Ramos (cell line): ENCODE data around the gene COMMD6.

Source experiments
- in situ Hi-C: fragments of 300-500 bp; cut with MboI; formaldehyde crosslinking; loops from one replicate; pipeline ENCODE4 v1.14.3; 2022; ENCODE audit warnings: low sequenced_read_pairs; ENCODE audit not compliant: unreplicated experiment

Gene COMMD6

DNA sequence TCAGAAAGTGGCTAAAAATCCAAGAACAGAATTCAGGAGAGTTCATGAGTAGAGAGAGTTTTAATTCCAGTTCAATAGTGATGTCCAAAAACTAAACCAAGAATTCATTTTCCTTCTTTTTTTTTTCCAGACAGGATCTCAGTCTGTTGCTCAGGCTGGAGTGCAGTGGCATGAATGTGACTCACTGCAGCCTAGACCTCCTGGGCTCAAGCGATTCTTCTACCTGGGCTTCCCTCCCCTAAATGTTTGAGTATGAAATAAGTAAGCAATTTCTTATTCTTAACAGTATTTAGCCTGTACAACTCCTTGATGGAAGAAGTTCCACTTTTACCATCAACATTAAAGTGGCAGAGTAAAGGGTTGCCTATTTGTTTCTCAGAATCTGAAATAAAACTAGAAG, 3.8 kb downstream of the COMMD6 start:
- in situ Hi-C loops, result no loop called here

GRCh38 chr13:75530549-75530961, 7.1 kb downstream of the COMMD6 start:
- in situ Hi-C loops, result no loop called here

GRCh38 chr13:75521956-75522355, 15.7 kb downstream of the COMMD6 start:
- in situ Hi-C loops, result no loop called here

DNA sequence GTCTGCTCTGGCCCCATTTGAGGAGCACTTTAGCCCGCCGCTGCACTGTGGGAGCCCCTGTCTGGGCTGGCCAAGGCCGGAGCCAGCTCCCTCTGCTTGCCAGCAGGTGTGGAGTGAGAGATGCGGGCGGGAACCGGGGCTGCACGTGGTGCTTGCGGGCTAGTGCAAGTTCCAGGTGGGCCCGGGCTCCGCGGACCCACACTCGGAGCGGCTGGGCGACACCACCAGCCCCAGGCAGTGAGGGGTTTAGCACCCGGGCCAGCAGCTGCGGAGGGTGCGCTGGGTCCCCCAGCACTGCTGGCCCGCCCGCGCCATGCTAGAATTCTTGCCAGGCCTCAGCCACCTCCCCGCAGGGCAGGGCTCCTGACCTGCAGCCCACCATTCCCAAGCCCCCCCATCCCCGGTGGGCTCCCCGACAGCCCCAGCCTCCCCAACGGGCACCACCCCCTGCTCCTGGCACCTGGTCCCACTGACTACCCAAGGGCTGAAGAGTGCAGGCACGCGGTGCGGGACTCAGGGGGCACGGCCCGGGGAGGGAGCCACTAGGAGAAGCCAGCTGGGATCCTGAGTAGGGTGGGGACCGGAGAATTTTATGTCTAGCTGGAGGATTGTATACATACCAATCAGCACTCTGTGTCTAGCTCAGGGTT, 19.1 kb downstream of the COMMD6 start:
- in situ Hi-C loops, result no loop called here

DNA sequence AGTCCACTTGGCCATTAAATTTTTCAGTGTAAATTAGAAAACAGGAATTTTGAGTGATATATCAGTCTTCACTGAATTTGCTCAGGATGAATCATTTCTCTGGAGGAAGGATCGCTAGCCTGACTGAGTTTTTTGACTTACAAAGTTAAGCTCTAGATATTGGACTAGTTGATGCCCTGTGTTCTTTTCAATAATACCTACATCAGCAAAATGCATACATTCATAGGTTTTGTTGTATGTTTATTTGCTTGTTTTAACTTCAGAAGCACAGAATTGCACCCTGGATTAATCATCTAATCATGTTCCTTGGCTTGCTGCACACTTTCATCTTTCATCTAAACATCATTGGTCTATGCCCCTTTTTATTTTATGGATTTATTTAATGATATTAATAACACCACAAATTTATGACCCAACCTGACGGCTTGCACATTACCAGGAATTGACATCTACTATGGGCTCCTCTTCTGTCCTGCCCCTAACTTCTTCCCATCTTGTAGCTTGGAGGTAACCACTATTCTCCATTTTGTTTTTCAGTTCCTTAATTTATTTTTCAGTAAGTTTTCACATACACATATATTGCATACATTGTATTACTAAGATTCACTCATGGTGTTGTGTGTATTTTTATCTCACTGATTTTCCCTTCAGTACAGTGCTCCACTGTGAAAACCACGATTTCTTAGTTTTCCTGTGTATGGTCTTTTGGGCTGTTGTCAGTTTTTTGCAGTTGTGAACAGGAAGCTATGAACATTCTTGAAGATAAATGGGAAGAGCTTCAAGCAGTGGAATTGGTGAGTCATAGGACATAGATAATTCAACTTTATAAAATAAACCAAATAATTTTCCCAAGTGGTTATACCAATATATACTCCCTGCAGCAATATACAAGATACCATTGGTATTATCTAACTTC, 23.3 kb downstream of the COMMD6 start:
- in situ Hi-C loops, result no loop called here

GRCh38 chr13:75513271-75513670, 24.4 kb downstream of the COMMD6 start:
- in situ Hi-C loops, result no loop called here

- in situ Hi-C loops, result no loop called here
Measured at GRCh38 chr13:75512253-75512652, 25.4 kb downstream of the COMMD6 start.

- in situ Hi-C loops, result no loop called here
Measured at GRCh38 chr13:75511051-75511625, 26.5 kb downstream of the COMMD6 start.

- in situ Hi-C loops, result no loop called here
Measured at GRCh38 chr13:75508002-75508548, 29.6 kb downstream of the COMMD6 start.

GRCh38 chr13:75507027-75508001, 30.3 kb downstream of the COMMD6 start:
- in situ Hi-C loops, result no loop called here

- in situ Hi-C loops, result no loop called here
Measured at GRCh38 chr13:75506018-75506417, 31.6 kb downstream of the COMMD6 start.

DNA sequence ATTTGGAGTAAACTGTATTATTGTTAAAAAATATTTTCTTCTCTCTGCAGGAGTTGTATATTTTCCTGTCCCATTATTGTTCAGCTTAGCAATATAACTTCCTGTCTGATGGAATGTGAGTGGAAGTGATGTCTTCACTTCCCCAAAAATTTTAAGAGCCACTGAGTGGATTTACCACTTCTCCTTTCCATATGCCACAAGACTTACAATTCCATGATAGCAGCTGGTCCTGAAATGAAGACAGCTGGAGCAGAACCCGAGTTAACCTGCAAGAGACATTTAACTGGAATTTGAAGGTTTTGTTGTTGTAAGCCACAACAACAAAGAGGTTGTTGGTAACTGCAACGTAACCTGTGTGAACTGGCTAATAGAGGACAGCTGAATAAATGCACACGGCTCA, 32.3 kb downstream of the COMMD6 start:
- in situ Hi-C loops, result no loop called here

- in situ Hi-C loops, result no loop called here
Measured at GRCh38 chr13:75495938-75496337, 41.7 kb downstream of the COMMD6 start.

DNA sequence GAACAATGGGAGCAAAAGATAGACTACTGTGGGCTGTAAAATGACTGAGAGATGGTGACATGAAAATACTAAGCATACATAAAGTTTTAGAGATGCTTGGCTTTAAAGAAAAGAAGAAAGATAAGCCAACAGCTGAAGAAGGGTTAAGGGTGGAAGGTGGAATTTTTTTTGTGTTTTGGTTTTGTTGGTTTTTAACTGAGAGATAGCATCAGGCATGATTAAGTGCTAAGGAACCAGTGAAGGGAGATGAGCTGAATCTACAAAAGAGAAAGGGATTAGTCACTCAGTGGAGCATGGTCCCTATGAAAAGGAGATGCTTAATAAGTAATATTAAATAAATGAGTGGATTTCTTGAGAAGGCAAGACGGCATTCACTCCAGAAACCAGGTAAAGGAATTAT, 43.1 kb downstream of the COMMD6 start:
- in situ Hi-C loops, result no loop called here

DNA sequence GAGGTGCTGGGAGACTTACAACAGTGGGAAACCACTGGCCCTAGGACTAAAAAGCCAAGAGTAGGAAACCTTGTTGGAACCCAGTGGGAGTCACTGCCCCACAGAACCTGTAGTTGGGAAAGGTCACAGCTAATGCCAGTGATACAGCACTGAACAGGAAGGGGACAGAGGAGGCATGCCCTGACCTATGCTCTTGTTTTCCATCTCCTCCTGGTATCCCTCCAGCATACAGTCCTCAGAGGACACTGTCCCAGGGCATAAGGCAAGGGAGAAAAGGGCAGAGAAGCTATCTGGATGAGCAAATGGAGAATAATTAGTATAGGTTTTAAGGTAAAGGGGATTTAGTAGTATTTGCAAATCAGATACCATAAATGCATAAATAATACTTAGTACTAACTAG, 44.5 kb downstream of the COMMD6 start:
- in situ Hi-C loops, result no loop called here

- in situ Hi-C loops, result no loop called here
Measured at GRCh38 chr13:75492389-75492788, 45.3 kb downstream of the COMMD6 start.

GRCh38 chr13:75491376-75491775, 46.3 kb downstream of the COMMD6 start:
- in situ Hi-C loops, result no loop called here

DNA sequence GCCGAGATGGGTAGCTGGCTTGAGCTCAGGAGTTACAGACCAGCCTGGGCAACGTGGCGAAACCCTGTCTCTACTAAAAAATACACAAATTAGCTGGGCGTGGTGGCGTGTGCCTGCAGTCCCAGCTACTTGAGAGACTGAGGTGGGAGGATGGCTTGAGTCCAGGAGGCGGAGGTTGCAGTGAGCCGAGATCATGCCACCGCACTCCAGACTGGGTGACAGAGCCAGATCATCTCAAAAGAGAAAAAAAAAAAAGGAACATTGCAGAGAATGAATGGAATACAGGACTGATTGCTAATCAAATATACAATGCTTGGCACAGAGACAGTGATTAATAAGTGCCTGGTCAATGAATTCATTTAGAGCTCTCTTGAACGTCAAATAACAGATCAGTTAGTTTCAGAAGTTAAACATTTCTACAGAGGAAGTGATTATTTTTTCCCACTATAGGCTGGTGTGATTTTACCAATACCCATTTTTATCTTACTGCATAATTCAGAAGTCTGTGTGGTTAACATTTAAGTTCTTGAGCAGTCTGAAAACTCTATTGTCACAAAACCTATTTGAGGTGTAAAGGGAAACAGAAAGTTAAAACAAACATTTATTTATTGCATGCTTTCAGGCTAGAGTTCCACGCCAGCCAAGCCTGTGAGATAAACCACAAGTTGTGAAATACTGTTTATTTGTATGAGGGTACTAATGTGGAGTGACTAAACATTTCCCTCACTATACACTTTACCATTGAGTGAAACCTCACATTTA, 48.0 kb downstream of the COMMD6 start:
- in situ Hi-C loops, result loop anchor here (10.0 kb wide), 1 partner anchor 115 kb away; no protein-coding TSS in a partner anchor
